Panc1 (cell line): Measurements from ENCODE around the gene OR7C1. TPM values are rescaled to one million over a fixed set of nuclear protein-coding genes. Genes with fewer than 3 reads are reported as not detected.
"Not testable (repeated sequence)": the region's sequence is repeated elsewhere in the genome, so short reads cannot be mapped to it uniquely, and the experiment has no call there.

Experiments used
- ATAC-seq: fragments of 200-7000 bp; cut with Tn5 transposase; 2 replicates; pipeline ENCODE4 v1.9.1; 2020; ENCODE audit warnings: mild to moderate bottlenecking, moderate library complexity
- BruUV-seq: library from RNA; stranded (reverse); fragments of 400-500 nt; replicated peaks from 2 replicates; lab custom pipeline; 2021; lab: Mats Ljungman, UMichigan
- CTCF ChIA-PET: fragments of 300-600 bp; sonication (Branson Sonifier 250); formaldehyde crosslinking; loops from one replicate; lab custom pipeline; 2022; ENCODE audit warnings: antibody characterized with exemption; lab: Charles Lee
- POLR2A ChIA-PET: fragments of 300-600 bp; sonication (Branson Sonifier 250); formaldehyde crosslinking; loops from one replicate; lab custom pipeline; 2022; ENCODE audit warnings: antibody characterized with exemption; lab: Charles Lee
- DNase-seq: peaks from one replicate; pipeline ENCODE4 v3.0.0-alpha.2; 2010; ENCODE audit warnings: low read depth, low spot score
- H3K27ac ChIP-seq: 2 replicates; pipeline ENCODE4 v1.5.1; 2011; ENCODE audit warnings: mild to moderate bottlenecking, low read length, inconsistent platforms
- H3K27me3 ChIP-seq: fragments of 200-500 bp; sonication (Bioruptor generic); 2 replicates; pipeline ENCODE4 v1.6.0; 2014; ENCODE audit warnings: low read length, inconsistent platforms; ENCODE audit not compliant: control insufficient read depth, insufficient read depth
- H3K36me3 ChIP-seq: fragments of 200-500 bp; sonication (Bioruptor generic); 2 replicates; pipeline ENCODE4 v1.5.1; 2014; ENCODE audit warnings: inconsistent platforms, mild to moderate bottlenecking, low read length, moderate library complexity; ENCODE audit not compliant: control insufficient read depth, insufficient read depth
- H3K4me1 ChIP-seq: 2 replicates; pipeline ENCODE4 v1.5.1; 2011; ENCODE audit warnings: inconsistent platforms, mild to moderate bottlenecking, low read length, moderate library complexity; ENCODE audit not compliant: control insufficient read depth, insufficient read depth
- H3K4me3 ChIP-seq, 2 experiments: 2 replicates each; pipeline ENCODE4 v1.5.1; 2011 to 2012; ENCODE audit warnings: low read depth in 2 of 2, low read length in 2 of 2, mild to moderate bottlenecking in 2 of 2, inconsistent platforms in 1 of 2, moderate library complexity in 1 of 2
- H3K9me3 ChIP-seq: fragments of 200-500 bp; sonication (Bioruptor generic); 2 replicates; pipeline ENCODE4 v1.5.1; 2014; ENCODE audit warnings: low read depth, mild to moderate bottlenecking, inconsistent platforms, low read length, moderate library complexity; ENCODE audit not compliant: control insufficient read depth, insufficient read depth
- CTCF ChIP-seq: fragments of 450-650 bp; IDR thresholded peaks from 2 replicates; pipeline ENCODE4 v1.5.1; 2017; ENCODE audit warnings: mild to moderate bottlenecking
- POLR2AphosphoS5 ChIP-seq: IDR thresholded peaks from 2 replicates; pipeline ENCODE4 v1.6.1; 2012; ENCODE audit warnings: mild to moderate bottlenecking, low read depth, low read length, moderate library complexity
- REST ChIP-seq, 2 experiments: IDR thresholded peaks; 2 replicates each; pipeline ENCODE4 v1.6.1; 2011 to 2012; ENCODE audit warnings: low read depth in 2 of 2, control low read depth in 1 of 2, low read length in 1 of 2, mild to moderate bottlenecking in 1 of 2, moderate library complexity in 1 of 2; ENCODE audit not compliant: insufficient read depth in 1 of 2
- SIN3A ChIP-seq: IDR thresholded peaks from 2 replicates; pipeline ENCODE4 v1.6.1; 2012; ENCODE audit warnings: low read depth, mild to moderate bottlenecking, low read length, moderate library complexity, borderline replicate concordance; ENCODE audit not compliant: insufficient read depth
- TCF7L2 ChIP-seq: IDR thresholded peaks from 2 replicates; pipeline ENCODE4 v1.6.1; 2011; ENCODE audit warnings: mild to moderate bottlenecking, low read depth, low read length, inconsistent platforms
- in situ Hi-C: cut with HindIII; loops from 2 replicates; pipeline ENCODE4 v1.10.0; 2016; ENCODE audit warnings: low sequenced_read_pairs, low pct_unique_long_range_greater_than_20kb
- intact Hi-C: fragments of 100-400 bp; cut with micrococcal nuclease; formaldehyde crosslinking; loops from one replicate; pipeline ENCODE4 v1.10.0; 2022; ENCODE audit not compliant: unreplicated experiment
- total RNA-seq: library from RNA; stranded (reverse); gene quantifications from one replicate; pipeline ENCODE4 v1.2.1, GENCODE V29; 2021; ENCODE audit not compliant: unreplicated experiment

Gene OR7C1
- total RNA-seq, 1 experiment from 2014 or later, result not detected

- intact Hi-C loops, BruUV-seq, POLR2A ChIA-PET, H3K27me3 ChIP-seq, CTCF ChIA-PET, H3K4me3 ChIP-seq, H3K36me3 ChIP-seq, ATAC-seq, H3K9me3 ChIP-seq, in situ Hi-C loops, DNase-seq, H3K27ac ChIP-seq, H3K4me1 ChIP-seq: not testable (repeated sequence)
Observed at GRCh38 chr19:14781713-14782536, 53.1 kb downstream of the OR7C1 start.

- intact Hi-C loops, CTCF ChIA-PET, H3K27ac ChIP-seq, in situ Hi-C loops, H3K36me3 ChIP-seq, H3K4me1 ChIP-seq, BruUV-seq, H3K27me3 ChIP-seq, DNase-seq, H3K4me3 ChIP-seq, H3K9me3 ChIP-seq: not testable (repeated sequence)
- POLR2A ChIA-PET, result interaction anchor here (0.6 kb wide), 1 partner anchor 15 kb away, joined by 8 read pairs; no protein-coding TSS in a partner anchor
- peak; percentile 52 for ATAC-seq
Observed at GRCh38 chr19:14780622-14781225, 54.3 kb downstream of the OR7C1 start.

- intact Hi-C loops, result no loop called here
- Histone ChIP-seq H3K27ac (no peak overlapping the region), H3K27me3 (no peaks in the 10 kb centered on the region), H3K9me3 (no peaks in the 10 kb centered on the region), H3K4me3 (no peak overlapping the region), H3K4me1 (no peaks in the 10 kb centered on the region), H3K36me3 (no peaks in the 10 kb centered on the region; the same call in 1 of the 2 replicates)
- no TSS peak for BruUV-seq
- TF ChIP-seq CTCF, result no peak
- TF ChIP-seq REST (IDR thresholded peaks at IDR 0.05; ENCODE audit: insufficient read depth in 1 of 2, low read depth in 2 of 2, low read length in 1 of 2), result no peak
- no peak for TF ChIP-seq POLR2AphosphoS5
- TF ChIP-seq SIN3A, result no peak
- TF ChIP-seq TCF7L2, result no peak
- no peak for ATAC-seq
- in situ Hi-C loops, result no loop called here
- POLR2A ChIA-PET, result no interaction called here
- CTCF ChIA-PET, result no interaction called here
- DNase-seq, result no peak
Observed at GRCh38 chr19:14779151-14779550, 55.8 kb downstream of the OR7C1 start.

- not testable (repeated sequence) for BruUV-seq
Observed at GRCh38 chr19:14778110-14778845, 56.7 kb downstream of the OR7C1 start, which contains the start of gene ADGRE2. TSS of gene ADGRE2 (minus strand) at chr19:14778560. CDS start at chr19:14776756, 1,804 bp downstream.

More at GRCh38 chr19:14778110-14778845, 56.7 kb downstream of the OR7C1 start, which contains the start of gene ADGRE2:
- H3K9me3 ChIP-seq, in situ Hi-C loops, CTCF ChIA-PET, H3K4me1 ChIP-seq, DNase-seq, H3K27me3 ChIP-seq, H3K4me3 ChIP-seq, POLR2A ChIA-PET, intact Hi-C loops, ATAC-seq, H3K36me3 ChIP-seq, H3K27ac ChIP-seq: not testable (repeated sequence)
